ENCODE results near the gene MACROD1. TPM values are rescaled to one million over a fixed set of nuclear protein-coding genes. Genes with fewer than 3 reads are reported as not detected.

Gene MACROD1
- total and polyA plus RNA-seq, 10 of the 15 experiments (the other 5 are each of a cell fraction or from before 2014, with no cell fraction given) = 1.2 to 22.7 (median 11.3) TPM; not detected in 1

GRCh38 chr11:64096835-64097234, 69.1 kb downstream of the MACROD1 start:
- DNase-seq (ENCODE audit: low read depth, low spot score) (no peak), FAIRE-seq (no peak), ATAC-seq (no peak)
- Histone ChIP-seq H3K4me3 (no peak overlapping the region), H3K4me2 (ENCODE audit: control insufficient read depth, insufficient read depth) (no peak overlapping the region), H3K27me3 (replicated peaks in 1 of 2; ENCODE audit: control insufficient read depth in 2 of 2, insufficient read depth in 2 of 2, low read length in 1 of 2) (no peaks in the 10 kb centered on the region), H4K20me1 (ENCODE audit: control insufficient read depth, insufficient read depth) (no peaks in the 10 kb centered on the region), H3K9me3 (replicated peaks; ENCODE audit: control insufficient read depth, insufficient read depth, low read length) (no peaks in the 10 kb centered on the region), H3K4me1 (ENCODE audit: control insufficient read depth, insufficient read depth, low read length) (no peaks in the 10 kb centered on the region; the same call in 1 of the 2 replicates), H3K9ac (ENCODE audit: control insufficient read depth, insufficient read depth, low read length) (no peak overlapping the region), H3K36me3 (ENCODE audit: control insufficient read depth in 2 of 2, insufficient read depth in 2 of 2, low read length in 1 of 2) (no peaks in the 10 kb centered on the region), H3K27ac (ENCODE audit: control insufficient read depth, insufficient read depth) (no peak overlapping the region), H2AFZ (ENCODE audit: control insufficient read depth, low read depth, low read length) (no peak overlapping the region), H3K79me2 (ENCODE audit: control insufficient read depth, insufficient read depth, low read length) (no peaks in the 10 kb centered on the region)
- ChIA-PET SMC1A (ENCODE audit: uncharacterized antibody, unreplicated experiment) (no interaction called here), CTCF (no interaction called here), POLR2A (no interaction called here), RAD21 (ENCODE audit: unreplicated experiment) (no interaction called here)
- WGBS (ENCODE audit: insufficient coverage, insufficient replicate concordance, low lambda C conversion rate, missing lambda C conversion rate) = 74% methylated on average over 13 of the region's 13 CpGs
- intact Hi-C loops (cut with micrococcal nuclease; ENCODE audit: unreplicated experiment) (no loop called here), in situ Hi-C loops (cut with MboI) (no loop called here)
- BruUV-seq (replicated peaks) = no TSS peak
- TF ChIP-seq MEF2A (IDR thresholded peaks at IDR 0.05; ENCODE audit: insufficient read depth, low read depth, low read length) = no peak
- no peak for TF ChIP-seq POLR2AphosphoS2 (IDR thresholded peaks at IDR 0.05; ENCODE audit: low read depth, low read length)
- TF ChIP-seq NR2F1 (conservative IDR thresholded peaks at IDR 0.05) = no peak
- TF ChIP-seq CBX3 (IDR thresholded peaks at IDR 0.05; ENCODE audit: borderline replicate concordance, low read depth) = no peak
- TF ChIP-seq NFYB (IDR thresholded peaks at IDR 0.05; ENCODE audit: insufficient read depth, low read depth, low read length) = no peak
- no peak for TF ChIP-seq HSF1 (IDR thresholded peaks at IDR 0.05; ENCODE audit: low read depth, low read length)
- no peak for TF ChIP-seq CTCF (IDR thresholded peaks at IDR 0.05 in 2 of 3, conservative IDR thresholded peaks at IDR 0.05 in 1 of 3; ENCODE audit: control insufficient read depth in 2 of 3, extremely low read depth in 1 of 3, insufficient read depth in 1 of 3, low read depth in 3 of 3, low read length in 3 of 3)
- no peak for TF ChIP-seq SP1 (IDR thresholded peaks at IDR 0.05; ENCODE audit: low read depth, low read length)
- TF ChIP-seq EZH2 (IDR thresholded peaks at IDR 0.05; ENCODE audit: borderline replicate concordance, control insufficient read depth, low read depth, low read length) = no peak
- no peak for TF ChIP-seq KDM1A (IDR thresholded peaks at IDR 0.05; ENCODE audit: borderline replicate concordance)
- no peak for TF ChIP-seq PKNOX1 (IDR thresholded peaks at IDR 0.05)
- TF ChIP-seq NRF1 (conservative IDR thresholded peaks at IDR 0.05; ENCODE audit: low read depth, low read length) = no peak
- TF ChIP-seq E2F8 (IDR thresholded peaks at IDR 0.05; ENCODE audit: low read depth, partially characterized antibody) = no peak
- no peak for TF ChIP-seq POLR2AphosphoS5 (IDR thresholded peaks at IDR 0.05; ENCODE audit: low read length)
- no peak for TF ChIP-seq SMARCA5 (IDR thresholded peaks at IDR 0.05)
- TF ChIP-seq USF2 (IDR thresholded peaks at IDR 0.05; ENCODE audit: borderline replicate concordance, low read depth, low read length) = no peak
- TF ChIP-seq JUND (IDR thresholded peaks at IDR 0.05; ENCODE audit: low read depth, low read length) = no peak

Data from GM12878 (cell line).